GM18868 (cell line): ENCODE data around the gene WDR93.
"Not testable (repeated sequence)": the region's sequence is repeated elsewhere in the genome, so short reads cannot be mapped to it uniquely, and the experiment has no call there.

Source experiments
- ATAC-seq: cut with Tn5 transposase; IDR thresholded peaks from one replicate; pipeline ENCODE4 v1.9.1; 2021; ENCODE audit warnings: mild to moderate bottlenecking, moderate library complexity; ENCODE audit not compliant: unreplicated experiment

WDR93 gene

DNA sequence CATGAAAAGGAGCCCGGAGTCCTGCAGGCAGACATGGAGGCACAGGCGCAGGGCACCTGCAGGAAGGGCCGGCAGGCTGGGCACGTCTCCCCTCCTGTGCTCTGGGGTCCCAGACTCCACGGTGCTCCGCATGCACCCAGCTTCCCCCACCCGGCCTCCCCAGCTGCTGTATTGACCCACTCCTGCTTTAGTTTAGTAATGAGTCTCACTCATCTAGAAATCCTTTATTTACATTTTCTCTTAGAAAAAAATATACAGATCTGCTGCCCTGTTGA is 94.0 kb downstream of the WDR93 start:
- no peak for ATAC-seq

DNA sequence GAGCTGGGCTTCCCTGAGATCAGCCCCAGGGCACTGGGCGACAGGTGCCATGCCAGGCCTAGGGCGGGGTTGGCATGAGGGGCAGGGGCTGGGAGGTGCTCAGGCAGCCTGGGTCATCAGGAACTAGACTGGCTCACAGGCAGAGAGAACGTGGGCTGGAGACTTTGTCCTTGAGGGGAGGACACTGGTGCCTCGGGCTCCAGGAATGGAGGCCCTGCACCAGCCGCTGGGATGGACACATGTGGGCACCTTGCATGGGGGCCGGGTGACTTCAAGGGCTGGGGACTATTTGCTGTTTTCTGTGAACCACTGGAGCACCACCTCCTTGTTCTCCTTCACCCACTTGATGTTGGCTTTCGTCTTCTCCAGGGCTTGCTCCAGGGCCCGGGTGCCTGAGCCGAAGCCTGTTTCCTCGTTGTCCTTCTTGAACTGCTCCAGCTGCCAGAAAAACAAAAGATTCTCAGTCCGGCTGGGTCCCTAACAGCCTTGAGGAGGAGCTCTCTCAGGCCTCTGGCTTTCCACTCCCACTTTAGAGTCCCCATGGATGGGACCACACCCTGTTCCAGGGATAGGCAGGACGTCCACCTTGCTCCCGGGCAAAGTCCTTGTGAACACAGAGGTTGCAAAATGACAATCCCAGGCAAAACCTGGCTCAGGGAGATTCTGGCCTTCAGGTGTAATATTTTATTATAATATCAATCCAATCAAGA is 94.6 kb downstream of the WDR93 start:
- no peak for ATAC-seq

GRCh38 chr15:89785774-89786140 is 95.1 kb downstream of the WDR93 start:
- ATAC-seq: no peak

DNA sequence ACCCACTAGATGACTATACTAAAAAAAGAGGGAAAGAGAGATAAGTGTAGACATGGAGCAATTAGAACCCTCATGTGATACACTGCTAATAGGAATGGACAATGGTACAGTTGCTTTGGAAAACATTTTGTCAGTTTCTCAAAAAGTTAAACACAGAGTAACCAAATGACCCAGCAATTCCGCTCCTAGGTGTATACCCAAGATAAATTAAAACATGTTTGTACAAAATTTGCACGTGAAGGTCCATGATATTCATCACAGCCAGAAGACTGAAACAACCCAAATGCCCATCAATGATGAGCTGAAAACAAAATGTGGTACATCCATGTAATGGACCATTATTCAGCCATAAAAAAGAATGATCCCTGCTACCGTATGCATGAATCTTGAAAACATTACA is 97.3 kb downstream of the WDR93 start:
- ATAC-seq: no peak

- ATAC-seq: not testable (repeated sequence)
These were observed 98.0 kb downstream of the WDR93 start for GRCh38 chr15:89788585-89788984.

DNA sequence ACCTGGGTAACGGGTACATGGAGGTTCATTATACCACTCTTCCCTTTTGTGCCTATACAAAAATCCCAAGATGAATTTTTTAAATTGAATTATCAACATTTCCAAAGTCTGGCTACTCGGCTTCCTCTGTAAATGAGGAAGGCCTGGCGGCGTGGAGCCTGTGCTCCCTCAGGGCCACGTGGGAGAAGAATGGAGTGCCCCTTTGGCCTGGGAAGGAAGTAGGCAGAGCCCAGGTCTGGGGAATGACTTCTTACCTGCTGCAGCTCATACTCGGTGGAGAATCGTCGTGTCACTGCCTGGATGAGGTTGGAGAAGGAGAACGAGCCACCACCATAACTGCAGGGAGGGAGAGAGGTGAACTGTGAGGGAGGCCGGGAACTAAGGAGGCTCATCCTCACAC is 99.6 kb downstream of the WDR93 start:
- ATAC-seq: no peak

GRCh38 chr15:89790661-89791060 is 100.0 kb downstream of the WDR93 start:
- ATAC-seq: no peak

GRCh38 chr15:89792106-89792805 is 101.6 kb downstream of the WDR93 start:
- no peak for ATAC-seq
